ENCODE data around the gene SLC39A10. TPM values are rescaled to one million over a fixed set of nuclear protein-coding genes. Genes with fewer than 3 reads are reported as not detected.

SLC39A10 gene
- total RNA-seq, 4 donors from 2014 or later, result 4.9 to 34.4 (median 12.4) TPM

DNA sequence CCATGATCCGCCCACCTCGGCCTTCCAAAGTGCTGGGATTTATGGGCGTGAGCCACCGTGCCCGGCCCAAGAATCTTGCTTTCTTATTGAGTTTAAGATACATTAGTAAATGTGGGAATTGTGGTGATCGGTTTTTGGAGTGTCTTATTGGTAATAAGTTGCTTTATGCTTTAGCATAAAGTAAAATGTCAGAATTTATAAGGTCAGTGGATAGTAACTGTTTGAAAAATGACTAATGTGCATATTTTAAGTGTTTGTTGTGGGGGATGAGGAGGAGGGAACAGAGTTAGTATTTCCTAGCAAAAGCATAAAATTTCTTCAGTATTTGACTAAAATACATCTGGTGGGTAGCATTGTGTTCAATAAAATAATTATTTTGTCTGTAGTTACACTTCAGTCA is 77.4 kb downstream of the SLC39A10 start:
- Histone ChIP-seq H3K4me1 (no peaks in the 10 kb centered on the region), H3K27ac (no peak overlapping the region), H3K27me3 (no peaks in the 10 kb centered on the region), H3K4me3 (no peak overlapping the region), H3K9me3 (no peaks in the 10 kb centered on the region), H3K36me3 (peaks cover 0 to 4% (median 0%) of the 10 kb centered on the region in 4 donors)
- 96 to 100% methylated on average over 1 to 6 of the region's 6 CpGs for WGBS, 2 donors (ENCODE audit: low coverage in 1 of 2)
- in situ Hi-C loops (cut with MboI; ENCODE audit: low pct_ligation_motif_present in 1 of 4, low pct_unique_long_range_greater_than_20kb in 1 of 4, low sequenced_read_pairs in 3 of 4), result no loop called here
- TF ChIP-seq POLR2AphosphoS5 (IDR thresholded peaks at IDR 0.05) (no peak), CTCF (IDR thresholded peaks at IDR 0.05) (no peak), POLR2A (IDR thresholded peaks at IDR 0.05) (no peak), EP300 (IDR thresholded peaks at IDR 0.05; ENCODE audit: low read depth) (no peak)
- no peak for DNase-seq
- intact Hi-C loops (cut with DNase I; ENCODE audit: low total_unique reads), result no loop called here

DNA sequence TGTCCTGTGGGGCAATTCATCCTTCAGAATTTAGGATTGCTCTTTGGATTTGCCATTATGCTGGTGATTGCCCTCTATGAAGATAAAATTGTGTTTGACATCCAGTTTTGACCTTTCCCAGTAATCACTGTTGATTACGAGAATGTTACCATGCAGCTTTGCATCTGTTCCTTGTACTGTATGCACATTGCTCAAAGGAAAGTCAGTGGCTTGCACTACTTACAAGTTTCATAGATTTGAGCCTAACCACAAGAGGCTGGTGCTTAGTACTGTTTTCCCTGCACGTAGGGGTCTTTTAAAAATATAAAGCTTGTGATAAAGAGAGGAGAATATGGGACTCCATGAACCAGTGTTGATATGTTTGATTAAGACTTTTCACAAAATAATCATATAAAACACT is 77.9 kb downstream of the SLC39A10 start:
- WGBS, 2 donors (ENCODE audit: low coverage in 1 of 2), result 88 to 91% methylated on average over 1 to 2 of the region's 2 CpGs

GRCh38 chr2:195735347-195735746 is 78.3 kb downstream of the SLC39A10 start:
- intact Hi-C loops (cut with DNase I; ENCODE audit: low total_unique reads) (no loop called here), in situ Hi-C loops (cut with MboI; ENCODE audit: low pct_ligation_motif_present in 1 of 4, low pct_unique_long_range_greater_than_20kb in 1 of 4, low sequenced_read_pairs in 3 of 4) (no loop called here)
- Histone ChIP-seq H3K4me3 (no peak overlapping the region), H3K4me1 (no peaks in the 10 kb centered on the region), H3K36me3 (peaks cover 0 to 6% (median 2%) of the 10 kb centered on the region in 4 donors), H3K27me3 (no peaks in the 10 kb centered on the region), H3K9me3 (no peaks in the 10 kb centered on the region), H3K27ac (no peak overlapping the region)
- DNase-seq, result no peak
- 98 to 100% methylated on average over 1 of the region's 1 CpG for WGBS, 2 donors (ENCODE audit: low coverage in 1 of 2)
- TF ChIP-seq EP300 (IDR thresholded peaks at IDR 0.05; ENCODE audit: low read depth) (no peak), CTCF (IDR thresholded peaks at IDR 0.05) (no peak), POLR2A (IDR thresholded peaks at IDR 0.05) (no peak), POLR2AphosphoS5 (IDR thresholded peaks at IDR 0.05) (no peak)

More for the DNA sequence above, 77.9 kb downstream of the SLC39A10 start:
- no peak for DNase-seq
- TF ChIP-seq POLR2A (IDR thresholded peaks at IDR 0.05), result no peak
- no peak for TF ChIP-seq EP300 (IDR thresholded peaks at IDR 0.05; ENCODE audit: low read depth)
- no peaks in the 10 kb centered on the region for H3K4me1 ChIP-seq
- H3K4me3 ChIP-seq, result no peak overlapping the region
- peaks cover 0 to 4% (median 2%) of the 10 kb centered on the region in 4 donors for H3K36me3 ChIP-seq
- no peaks in the 10 kb centered on the region for H3K9me3 ChIP-seq
- no peaks in the 10 kb centered on the region for H3K27me3 ChIP-seq
- in situ Hi-C loops (cut with MboI; ENCODE audit: low pct_ligation_motif_present in 1 of 4, low pct_unique_long_range_greater_than_20kb in 1 of 4, low sequenced_read_pairs in 3 of 4) (no loop called here), intact Hi-C loops (cut with DNase I; ENCODE audit: low total_unique reads) (no loop called here)
- no peak overlapping the region for H3K27ac ChIP-seq

- DNase-seq, result no peak
- Histone ChIP-seq H3K4me3 (no peak overlapping the region), H3K36me3 (peaks cover 0 to 6% (median 2%) of the 10 kb centered on the region in 4 donors), H3K4me1 (no peaks in the 10 kb centered on the region), H3K9me3 (no peaks in the 10 kb centered on the region), H3K27ac (no peak overlapping the region), H3K27me3 (no peaks in the 10 kb centered on the region)
- in situ Hi-C loops (cut with MboI; ENCODE audit: low pct_ligation_motif_present in 1 of 4, low pct_unique_long_range_greater_than_20kb in 1 of 4, low sequenced_read_pairs in 3 of 4) (no loop called here), intact Hi-C loops (cut with DNase I; ENCODE audit: low total_unique reads) (no loop called here)
- TF ChIP-seq POLR2AphosphoS5 (IDR thresholded peaks at IDR 0.05) (no peak), EP300 (IDR thresholded peaks at IDR 0.05; ENCODE audit: low read depth) (no peak), CTCF (IDR thresholded peaks at IDR 0.05) (no peak), POLR2A (IDR thresholded peaks at IDR 0.05) (no peak)
- 77 to 87% methylated on average over 5 of the region's 5 CpGs for WGBS, 2 donors (ENCODE audit: low coverage in 1 of 2)
Observed at GRCh38 chr2:195737511-195738325, 80.7 kb downstream of the SLC39A10 start.
